Measurements from ENCODE around the gene COL2A1.

Gene COL2A1

GRCh38 chr12:48012070-48012469 is 7.8 kb upstream of the COL2A1 start:
- H3K4me3 ChIP-seq (ENCODE audit: low read length): no peak overlapping the region
- DNase-seq (ENCODE audit: low read depth): no peak
- TF ChIP-seq, protein P1, sequence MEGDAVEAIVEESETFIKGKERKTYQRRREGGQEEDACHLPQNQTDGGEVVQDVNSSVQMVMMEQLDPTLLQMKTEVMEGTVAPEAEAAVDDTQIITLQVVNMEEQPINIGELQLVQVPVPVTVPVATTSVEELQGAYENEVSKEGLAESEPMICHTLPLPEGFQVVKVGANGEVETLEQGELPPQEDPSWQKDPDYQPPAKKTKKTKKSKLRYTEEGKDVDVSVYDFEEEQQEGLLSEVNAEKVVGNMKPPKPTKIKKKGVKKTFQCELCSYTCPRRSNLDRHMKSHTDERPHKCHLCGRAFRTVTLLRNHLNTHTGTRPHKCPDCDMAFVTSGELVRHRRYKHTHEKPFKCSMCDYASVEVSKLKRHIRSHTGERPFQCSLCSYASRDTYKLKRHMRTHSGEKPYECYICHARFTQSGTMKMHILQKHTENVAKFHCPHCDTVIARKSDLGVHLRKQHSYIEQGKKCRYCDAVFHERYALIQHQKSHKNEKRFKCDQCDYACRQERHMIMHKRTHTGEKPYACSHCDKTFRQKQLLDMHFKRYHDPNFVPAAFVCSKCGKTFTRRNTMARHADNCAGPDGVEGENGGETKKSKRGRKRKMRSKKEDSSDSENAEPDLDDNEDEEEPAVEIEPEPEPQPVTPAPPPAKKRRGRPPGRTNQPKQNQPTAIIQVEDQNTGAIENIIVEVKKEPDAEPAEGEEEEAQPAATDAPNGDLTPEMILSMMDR (conservative IDR thresholded peaks at IDR 0.05; ENCODE audit: low read length): no peak

DNA sequence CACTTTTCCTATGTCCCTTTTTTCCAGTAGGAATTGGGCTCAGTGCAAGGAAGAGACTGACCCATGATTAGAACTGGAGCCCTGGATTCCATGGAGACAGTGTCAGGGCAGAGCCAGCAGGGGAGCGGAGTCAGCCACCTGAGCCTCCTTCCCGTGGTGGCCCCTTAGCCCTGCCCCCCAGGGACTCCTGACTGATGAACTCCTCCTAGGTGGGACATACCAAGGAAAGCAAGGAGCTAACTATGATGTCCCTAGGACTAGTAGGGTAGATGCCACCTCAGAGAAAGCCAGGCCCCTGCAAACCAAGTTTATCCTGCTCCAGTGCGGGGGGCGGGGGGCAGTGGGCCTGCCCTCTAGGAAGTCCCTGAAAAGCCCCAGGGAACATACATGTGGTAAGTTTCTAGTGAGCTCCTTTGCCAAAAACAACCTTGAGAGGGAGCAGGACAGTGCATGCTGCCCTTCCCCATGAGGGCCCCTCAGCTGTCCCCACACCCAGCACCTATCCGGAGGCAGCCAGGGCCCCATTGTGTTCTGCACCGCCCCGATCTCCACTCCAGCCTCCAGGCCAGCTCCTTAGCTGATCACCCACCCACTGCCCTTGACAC is 6.2 kb upstream of the COL2A1 start:
- no peak for DNase-seq (ENCODE audit: low read depth)
- TF ChIP-seq, protein P1 (conservative IDR thresholded peaks at IDR 0.05; ENCODE audit: low read length): no peak

GRCh38 chr12:48009471-48009870 is 5.2 kb upstream of the COL2A1 start:
- TF ChIP-seq, protein P1 (conservative IDR thresholded peaks at IDR 0.05; ENCODE audit: low read length): no peak
- no peak for DNase-seq (ENCODE audit: low read depth)
- no peak overlapping the region for H3K4me3 ChIP-seq (ENCODE audit: low read length)

More for the DNA sequence above, 6.2 kb upstream of the COL2A1 start:
- H3K4me3 ChIP-seq (ENCODE audit: low read length): no peak overlapping the region

DNA sequence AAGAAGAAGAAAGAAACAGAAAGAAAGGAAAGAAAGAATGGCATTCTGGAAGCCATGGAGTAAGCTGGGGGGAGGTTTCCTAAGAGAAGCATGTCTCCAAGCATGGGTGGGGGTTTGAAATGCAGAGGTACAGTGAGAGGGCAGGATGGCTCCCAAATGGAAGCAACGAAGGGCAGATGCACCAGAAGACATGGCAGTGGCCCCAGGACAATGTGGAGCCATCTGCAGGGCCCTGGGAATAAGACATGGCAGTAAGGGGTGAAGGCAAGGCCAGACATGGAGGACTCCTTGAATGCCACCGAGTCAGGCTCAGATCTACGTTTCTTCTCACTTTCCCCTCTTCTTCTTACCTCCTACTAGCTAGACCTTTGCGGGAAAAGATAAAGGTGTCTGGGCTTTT is 4.7 kb upstream of the COL2A1 start:
- TF ChIP-seq, protein P1 (conservative IDR thresholded peaks at IDR 0.05; ENCODE audit: low read length): no peak
- H3K4me3 ChIP-seq (ENCODE audit: low read length): no peak overlapping the region
- DNase-seq (ENCODE audit: low read depth): no peak

GRCh38 chr12:48008349-48008748 is 4.1 kb upstream of the COL2A1 start:
- no peak for DNase-seq (ENCODE audit: low read depth)
- TF ChIP-seq, protein P1 (conservative IDR thresholded peaks at IDR 0.05; ENCODE audit: low read length): no peak
- no peak overlapping the region for H3K4me3 ChIP-seq (ENCODE audit: low read length)

DNA sequence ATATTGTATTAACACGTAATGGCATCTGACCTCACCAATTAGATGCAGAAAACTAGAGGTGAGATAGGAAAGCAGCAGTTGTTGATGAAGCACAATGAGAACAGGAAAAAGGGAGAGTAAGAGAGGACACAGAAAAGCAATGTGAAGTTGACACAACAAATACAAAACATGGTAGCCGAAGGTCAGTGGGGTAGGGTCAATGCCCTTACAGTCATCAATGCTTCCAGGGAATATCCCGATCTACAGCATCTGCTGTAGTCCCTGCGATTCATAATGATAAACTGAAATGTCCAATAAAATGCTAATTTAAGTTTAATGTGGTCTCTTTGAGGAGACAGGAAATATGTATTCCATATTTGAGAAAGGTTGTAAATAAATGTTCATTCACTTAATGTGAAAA is 2.9 kb upstream of the COL2A1 start:
- no peak for DNase-seq (ENCODE audit: low read depth)
- TF ChIP-seq, protein P1 (conservative IDR thresholded peaks at IDR 0.05; ENCODE audit: low read length): no peak
- H3K4me3 ChIP-seq (ENCODE audit: low read length): no peak overlapping the region

DNA sequence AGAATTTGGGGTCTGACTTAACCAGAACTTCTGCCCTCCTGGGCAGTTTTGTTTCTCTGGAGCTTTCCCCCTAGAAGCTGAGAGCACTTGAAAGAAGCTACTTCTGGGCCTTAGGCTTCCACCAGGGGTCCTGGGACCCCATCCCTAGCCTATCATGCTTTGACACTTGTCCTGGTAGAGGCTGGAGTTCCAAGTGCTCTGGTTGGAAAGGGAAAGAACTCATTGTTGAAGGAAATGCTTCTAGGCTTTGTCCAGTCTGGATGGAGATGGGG is 1.4 kb upstream of the COL2A1 start:
- DNase-seq (ENCODE audit: low read depth): no peak
- TF ChIP-seq, protein P1 (conservative IDR thresholded peaks at IDR 0.05; ENCODE audit: low read length): no peak
- no peak overlapping the region for H3K4me3 ChIP-seq (ENCODE audit: low read length)

Data from AG10803 (cell line).